Fibroblast of skin of abdomen (primary cell): ENCODE results near the gene BCL2.
A peak's percentile ranks its signal among the peaks of the same experiment; 100 is the strongest.

Experiments
- DNase-seq: peaks from one replicate; pipeline ENCODE4 v3.0.0-alpha.2; 2013

Gene BCL2

GRCh38 chr18:63179422-63179821, 140.1 kb downstream of the BCL2 start:
- DNase-seq: no peak

DNA sequence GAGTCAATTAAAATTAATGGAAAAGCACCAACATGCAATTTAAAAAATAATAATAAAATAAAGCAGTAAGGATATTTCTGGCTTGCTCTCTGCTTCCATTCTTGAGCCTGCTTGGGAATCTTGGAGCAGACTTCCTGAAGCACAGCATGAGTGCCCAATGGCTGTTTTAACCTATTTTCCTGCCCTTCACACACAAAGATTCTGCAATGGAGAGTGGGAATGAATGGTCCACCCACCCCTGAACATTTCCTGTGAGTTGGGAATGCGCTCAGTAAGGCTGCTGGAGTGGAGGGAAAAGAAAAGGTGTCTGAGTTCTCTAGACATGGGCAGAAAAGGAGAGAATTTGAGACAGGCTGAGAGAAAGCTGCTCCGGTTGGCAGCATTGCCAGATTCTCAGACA, 140.6 kb downstream of the BCL2 start:
- DNase-seq: no peak

DNA sequence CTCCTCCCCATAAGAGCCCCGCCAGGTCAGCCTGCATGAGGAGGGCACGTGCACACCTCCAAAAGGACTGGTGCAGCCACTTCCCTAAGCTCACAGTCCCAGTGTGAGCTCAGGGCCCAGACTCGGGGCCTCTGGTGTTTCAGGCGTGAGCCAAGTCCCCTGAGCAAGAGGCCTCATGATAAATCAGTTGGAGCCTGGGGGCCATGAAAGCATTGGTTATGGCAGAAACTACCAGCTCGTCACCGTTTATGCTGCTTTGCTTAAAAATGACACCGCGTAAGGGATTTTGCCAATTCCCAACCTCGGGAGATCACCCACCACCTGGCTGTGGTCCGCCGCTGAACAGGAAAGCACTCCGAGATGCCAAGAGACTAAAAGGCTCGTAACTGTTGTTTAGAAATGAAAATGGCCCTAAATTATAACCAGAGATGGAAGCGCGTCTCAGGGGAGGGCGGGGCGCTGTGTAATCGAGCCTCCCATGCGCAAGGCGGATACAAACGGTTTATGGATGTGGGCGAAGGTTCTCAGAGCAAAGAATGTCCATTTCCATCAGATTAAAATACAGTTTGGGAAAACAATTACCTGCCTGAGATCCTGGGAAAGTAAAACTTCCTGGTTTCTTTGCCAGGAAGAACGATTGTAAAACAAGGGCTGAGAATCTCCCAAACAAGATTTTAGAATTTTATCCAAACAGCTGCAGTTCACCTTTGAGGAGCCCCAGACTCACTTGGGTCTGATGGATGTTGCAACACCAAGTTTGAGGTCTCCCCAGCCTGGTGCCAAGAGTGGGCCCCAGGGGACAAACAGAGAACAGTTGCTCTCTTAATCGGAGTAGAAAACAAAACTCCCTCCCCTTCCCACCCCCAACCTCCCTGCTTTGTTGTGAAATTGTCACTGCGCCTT, 141.4 kb downstream of the BCL2 start:
- DNase-seq: no peak

DNA sequence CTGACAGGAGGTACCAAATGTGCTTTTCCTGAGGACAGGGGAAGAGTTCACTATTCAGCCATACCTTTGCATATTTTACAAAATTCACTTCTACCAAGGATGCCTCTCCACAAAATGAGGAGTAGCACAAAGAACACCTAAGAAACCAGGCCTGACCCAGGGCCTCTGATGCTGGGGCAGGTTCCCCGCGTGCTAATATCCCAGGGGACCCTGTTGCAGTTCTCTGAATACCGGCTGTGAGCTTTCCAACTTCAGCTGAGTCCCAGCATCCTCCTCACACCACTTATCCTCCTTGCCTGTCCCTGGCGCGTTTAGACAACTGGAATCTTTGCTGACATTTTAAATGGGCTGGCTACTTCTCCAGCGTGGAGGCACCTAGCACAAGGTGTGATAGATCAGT, 142.3 kb downstream of the BCL2 start:
- DNase-seq: no peak

DNA sequence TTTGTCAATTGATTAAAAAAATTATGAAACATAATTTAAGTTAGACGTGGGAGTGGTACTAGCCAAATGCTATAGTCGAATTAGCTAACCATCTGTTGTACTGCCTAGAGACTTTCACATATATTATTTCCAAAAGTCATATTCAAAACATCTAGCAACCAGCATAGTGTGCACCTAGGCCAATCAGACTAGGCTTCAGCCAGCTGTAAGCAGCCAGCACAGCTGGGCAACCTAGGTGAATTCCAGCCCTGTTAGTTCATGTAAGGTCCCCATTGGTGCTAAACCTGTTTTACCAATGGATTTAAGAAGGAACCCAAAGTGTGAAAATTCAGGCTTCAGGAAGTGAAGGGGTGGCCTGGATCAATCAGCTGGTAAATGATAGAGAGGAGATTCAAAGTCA, 144.3 kb downstream of the BCL2 start:
- DNase-seq: no peak

DNA sequence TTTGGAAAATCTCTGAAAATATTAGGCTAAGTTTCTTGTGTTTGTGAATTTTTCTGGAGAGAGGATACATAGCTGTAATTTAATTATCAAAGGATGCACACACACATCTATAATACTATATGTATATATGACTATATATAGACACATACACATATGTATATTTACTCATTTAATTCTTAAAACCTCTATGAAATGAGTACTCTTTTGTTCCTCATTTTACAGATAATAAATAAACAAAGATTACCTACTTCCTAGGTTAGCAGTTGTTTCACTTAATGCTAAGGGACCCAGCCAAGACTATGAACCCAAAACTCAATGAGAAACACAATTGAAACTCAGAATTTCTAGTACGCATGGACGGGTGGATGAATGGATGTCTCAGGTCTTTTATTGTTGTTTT, 145.6 kb downstream of the BCL2 start:
- no peak for DNase-seq

GRCh38 chr18:63169853-63170252, 149.7 kb downstream of the BCL2 start:
- DNase-seq: no peak

- no peak for DNase-seq
These were observed 151.3 kb downstream of the BCL2 start for GRCh38 chr18:63168287-63168686.

GRCh38 chr18:63166142-63166541, 153.4 kb downstream of the BCL2 start:
- DNase-seq: no peak

DNA sequence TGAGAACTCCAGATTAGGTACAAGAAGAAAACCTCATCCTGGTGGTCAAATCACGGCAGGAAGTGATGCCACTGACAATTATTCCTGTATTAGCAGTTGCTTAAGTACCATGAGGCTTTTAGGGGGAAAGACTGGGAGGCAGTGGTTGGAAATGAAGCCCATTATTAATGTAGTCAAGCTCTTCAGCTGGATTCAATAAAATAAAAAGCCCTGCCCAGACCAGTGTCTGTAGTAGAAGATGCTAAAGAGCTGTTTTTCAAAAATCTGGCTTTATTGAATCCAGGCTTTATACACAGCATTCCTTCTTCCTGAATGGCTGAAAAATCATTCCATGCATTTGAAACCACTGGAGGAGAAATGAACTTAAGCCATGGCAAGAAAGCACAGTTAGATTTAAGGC, 155.2 kb downstream of the BCL2 start:
- DNase-seq: peak; percentile 64

- peak; percentile 74 for DNase-seq
These were observed 157.1 kb downstream of the BCL2 start for GRCh38 chr18:63162271-63163014.

DNA sequence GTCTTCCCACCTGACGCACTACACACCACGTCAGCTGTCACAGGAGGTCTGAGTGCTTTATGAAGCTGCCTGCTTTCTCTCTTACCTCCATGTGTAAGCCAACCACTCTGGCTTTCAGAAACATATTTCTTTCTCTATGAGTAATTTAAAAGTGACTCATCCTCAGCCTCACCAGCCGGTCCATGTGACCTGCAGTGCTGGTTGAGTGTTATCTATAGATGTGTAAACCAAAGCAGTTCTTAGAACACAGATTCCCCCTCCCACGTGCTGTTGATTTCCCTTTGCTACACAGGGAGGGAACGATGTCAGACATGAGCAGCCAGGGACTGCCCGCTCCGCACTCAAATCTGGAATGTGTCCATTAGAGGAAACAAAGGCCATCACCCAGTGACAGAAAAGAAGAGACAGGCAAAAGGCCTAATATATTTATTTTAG, 157.8 kb downstream of the BCL2 start:
- DNase-seq: peak; percentile 89

GRCh38 chr18:63161032-63161760, 158.4 kb downstream of the BCL2 start:
- no peak for DNase-seq

DNA sequence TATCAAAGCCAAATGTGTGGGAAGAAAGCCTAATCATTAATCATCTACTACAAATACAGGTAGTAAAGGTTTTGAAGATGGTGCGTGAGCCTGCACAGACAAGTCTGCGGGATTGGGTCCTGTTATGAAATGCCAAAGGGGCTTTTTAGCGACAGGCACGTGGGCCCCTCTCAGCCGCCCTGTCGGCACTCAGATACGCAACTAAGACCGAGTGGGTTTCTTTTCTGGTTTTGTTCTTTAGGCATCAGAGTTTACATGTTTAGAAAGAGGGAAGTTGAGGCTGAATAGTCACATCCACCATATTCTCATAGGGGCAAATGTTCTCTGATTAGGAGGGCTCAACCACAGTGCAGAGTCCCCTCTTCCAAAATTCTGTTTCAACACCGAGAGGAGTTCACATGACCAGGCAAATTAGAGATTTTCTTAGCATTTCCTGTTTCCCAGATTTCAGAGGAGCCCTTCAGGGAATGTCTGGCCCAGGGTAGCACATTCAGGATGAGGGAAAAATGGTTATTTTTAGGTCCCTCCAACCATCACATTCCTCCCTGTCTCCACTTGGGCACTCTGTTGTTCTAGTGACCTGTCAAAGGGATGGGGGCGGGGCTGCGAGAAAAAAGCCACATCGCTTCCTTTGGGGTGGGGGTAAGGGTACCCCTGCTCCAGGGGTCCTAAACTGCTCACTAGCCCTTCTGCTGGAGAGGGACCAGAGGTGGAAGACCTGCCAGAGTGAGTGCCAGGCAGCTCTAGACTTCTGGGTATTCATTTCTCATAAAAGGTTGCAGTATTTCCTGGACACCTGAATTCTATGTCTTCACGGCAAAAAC, 159.2 kb downstream of the BCL2 start:
- no peak for DNase-seq

DNA sequence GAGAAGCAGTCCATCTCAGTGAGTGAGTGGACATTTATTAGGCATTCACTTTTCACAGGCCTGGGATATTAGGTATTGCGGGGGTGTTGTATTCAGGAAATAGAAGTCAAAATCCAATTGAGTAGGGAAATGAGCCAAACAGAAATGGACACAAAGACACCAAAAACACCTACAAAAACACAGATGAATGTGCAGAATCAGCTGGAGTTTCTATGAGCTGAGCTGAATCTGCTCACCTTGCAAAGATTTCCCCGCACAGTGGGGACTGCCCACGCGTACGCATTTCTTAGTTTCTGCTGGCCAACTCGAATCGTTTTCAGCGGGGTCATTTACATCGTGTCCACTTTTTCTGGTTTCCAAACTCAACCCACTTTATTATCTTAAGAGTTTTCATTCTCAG, 160.0 kb downstream of the BCL2 start:
- no peak for DNase-seq

DNA sequence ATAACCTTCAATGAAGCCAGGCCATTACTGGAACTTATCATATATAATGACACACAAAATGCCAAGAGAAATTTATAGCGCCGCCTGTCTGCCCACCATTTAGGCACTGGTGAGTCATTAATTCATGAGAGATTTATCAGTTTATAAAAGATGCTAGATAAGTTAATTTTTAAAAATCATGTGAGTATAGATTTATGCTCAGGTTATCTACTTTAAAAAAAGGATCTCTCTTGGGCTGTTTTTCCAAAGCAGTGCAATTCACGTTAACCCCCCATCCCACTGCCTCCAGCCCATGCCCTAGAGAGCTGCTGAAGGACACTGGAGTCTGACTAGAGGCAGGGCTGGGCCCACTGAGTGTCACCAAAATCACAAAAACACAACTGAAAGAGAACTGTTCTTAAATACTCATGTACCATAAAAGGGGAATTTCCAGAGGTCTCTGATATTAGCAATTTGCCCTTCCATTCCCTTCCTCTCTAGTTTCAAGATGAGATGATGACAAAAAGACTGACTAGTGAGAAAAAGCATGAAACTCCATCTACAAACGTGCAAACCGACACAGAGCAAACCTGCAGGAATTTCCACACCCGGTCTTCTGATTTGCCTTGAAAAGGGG, 160.8 kb downstream of the BCL2 start:
- no peak for DNase-seq

GRCh38 chr18:63158012-63158631, 161.4 kb downstream of the BCL2 start:
- no peak for DNase-seq

GRCh38 chr18:63157293-63158011, 162.1 kb downstream of the BCL2 start:
- no peak for DNase-seq

DNA sequence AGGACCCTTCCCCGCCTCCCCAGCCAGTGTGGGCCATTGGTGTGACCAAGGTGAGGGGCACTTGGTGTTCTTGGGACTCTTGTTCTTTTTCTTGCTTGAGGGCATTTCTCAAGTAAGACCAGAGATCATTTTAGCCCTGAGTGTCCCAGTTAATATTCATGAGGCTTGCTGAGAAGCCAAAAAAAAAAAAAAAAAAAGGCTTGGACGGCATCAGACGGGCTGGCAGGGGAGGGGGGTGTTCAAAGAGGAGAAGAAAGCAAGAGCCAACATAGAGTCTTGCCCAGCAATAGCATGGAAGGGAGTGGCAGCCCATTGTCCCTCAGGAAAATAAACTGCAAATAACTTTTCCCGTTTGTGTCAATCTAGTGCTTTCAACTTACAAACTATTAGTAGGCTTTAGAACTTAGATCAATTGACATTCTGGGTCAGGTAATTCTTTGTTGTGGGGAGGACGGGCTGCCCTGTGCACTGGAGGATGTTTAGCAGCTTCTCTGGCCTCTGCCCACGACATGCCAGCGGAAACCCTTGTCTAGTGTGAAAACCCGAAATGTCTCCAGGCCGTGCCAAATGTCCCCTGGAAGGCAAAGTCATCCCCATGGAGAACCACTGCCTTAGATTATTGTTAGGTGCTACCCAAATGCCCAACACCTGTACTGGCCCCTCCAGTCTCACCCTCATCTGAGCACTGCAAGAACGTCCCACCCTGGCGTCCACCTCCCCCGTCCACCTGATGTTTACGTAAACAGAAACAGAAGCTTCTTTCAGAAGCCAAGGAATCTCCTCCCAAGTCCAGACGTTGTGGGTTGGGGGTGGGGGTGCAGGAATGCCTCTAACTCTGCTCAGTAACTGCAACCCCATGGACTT, 163.4 kb downstream of the BCL2 start:
- DNase-seq: no peak
